Ectodermal cell (in vitro differentiated cells): ENCODE results near the gene KIF23.

ENCODE experiments used
- H3K27ac ChIP-seq: 2 replicates; pipeline ENCODE4 v1.7.0; 2013; ENCODE audit warnings: mild to moderate bottlenecking, low read depth, low read length; ENCODE audit not compliant: insufficient read depth, poor library complexity, severe bottlenecking
- H3K27me3 ChIP-seq: 2 replicates; pipeline ENCODE4 v1.7.0; 2013; ENCODE audit warnings: mild to moderate bottlenecking, low read length; ENCODE audit not compliant: insufficient read depth, control insufficient read depth, poor library complexity, severe bottlenecking
- H3K36me3 ChIP-seq: one replicate; pipeline ENCODE4 v1.7.0; 2013; ENCODE audit warnings: low read length; ENCODE audit not compliant: control insufficient read depth, insufficient read depth
- H3K4me1 ChIP-seq: one replicate; pipeline ENCODE4 v1.7.0; 2013; ENCODE audit warnings: low read length; ENCODE audit not compliant: control insufficient read depth, insufficient read depth
- H3K4me3 ChIP-seq: 2 replicates; pipeline ENCODE4 v1.7.0; 2013; ENCODE audit warnings: low read depth, low read length, control low read depth; ENCODE audit not compliant: insufficient read depth
- H3K9me3 ChIP-seq: 2 replicates; pipeline ENCODE4 v1.7.0; 2013; ENCODE audit warnings: mild to moderate bottlenecking, low read length, moderate library complexity; ENCODE audit not compliant: control insufficient read depth
- WGBS, 2 experiments: methylation state at CpG; one replicate each; pipeline ENCODE4 v1.1.7; 2013; ENCODE audit warnings: missing lambda C conversion rate in 2 of 2; 5-methylcytosine and 5-hydroxymethylcytosine counted together

Gene KIF23

GRCh38 chr15:69410248-69410874, 3.8 kb upstream of the KIF23 start:
- Histone ChIP-seq H3K27ac (no peak overlapping the region), H3K4me3 (no peak overlapping the region), H3K4me1 (no peaks in the 10 kb centered on the region), H3K9me3 (no peaks in the 10 kb centered on the region), H3K27me3 (no peaks in the 10 kb centered on the region), H3K36me3 (no peaks in the 10 kb centered on the region)
- 62 to 66% methylated on average over 9 of the region's 9 CpGs for WGBS, 2 experiments

GRCh38 chr15:69412274-69412673, 1.9 kb upstream of the KIF23 start:
- Histone ChIP-seq H3K4me1 (peaks cover 7% of the 10 kb centered on the region), H3K36me3 (no peaks in the 10 kb centered on the region), H3K27ac (no peak overlapping the region), H3K27me3 (no peaks in the 10 kb centered on the region), H3K4me3 (no peak overlapping the region), H3K9me3 (no peaks in the 10 kb centered on the region)

GRCh38 chr15:69412701-69413100, 1.4 kb upstream of the KIF23 start:
- Histone ChIP-seq H3K27me3 (no peaks in the 10 kb centered on the region), H3K4me1 (peaks cover 7% of the 10 kb centered on the region), H3K4me3 (no peak overlapping the region), H3K36me3 (peaks cover under 1% of the 10 kb centered on the region), H3K9me3 (no peaks in the 10 kb centered on the region), H3K27ac (no peak overlapping the region)
- 82% methylated on average over 1 of the region's 1 CpG for WGBS, 2 experiments

- WGBS, 2 experiments = 0% methylated on average over 29 of the region's 29 CpGs
- peak overlapping the region; percentile 54 for H3K27ac ChIP-seq
These were observed 585 bp downstream of the KIF23 start for GRCh38 chr15:69414701-69415167.

GRCh38 chr15:69415381-69415780, 1.2 kb downstream of the KIF23 start:
- 35 to 37% methylated on average over 3 of the region's 3 CpGs for WGBS, 2 experiments
- H3K9me3 ChIP-seq = no peaks in the 10 kb centered on the region
- peaks cover 24% of the 10 kb centered on the region for H3K36me3 ChIP-seq
- H3K27ac ChIP-seq = no peak overlapping the region
- H3K4me3 ChIP-seq = peak overlapping the region; percentile 87
- peaks cover 7% of the 10 kb centered on the region for H3K4me1 ChIP-seq
- H3K27me3 ChIP-seq = no peaks in the 10 kb centered on the region

More at GRCh38 chr15:69414701-69415167, 585 bp downstream of the KIF23 start:
- peaks cover 7% of the 10 kb centered on the region for H3K4me1 ChIP-seq
- H3K36me3 ChIP-seq = peaks cover 18% of the 10 kb centered on the region
- H3K27me3 ChIP-seq = no peaks in the 10 kb centered on the region
- H3K4me3 ChIP-seq = peak overlapping the region; percentile 87
- no peaks in the 10 kb centered on the region for H3K9me3 ChIP-seq

GRCh38 chr15:69417581-69417980, 3.4 kb downstream of the KIF23 start:
- H3K27ac ChIP-seq = no peak overlapping the region
- peaks cover 29% of the 10 kb centered on the region for H3K36me3 ChIP-seq
- H3K4me1 ChIP-seq = peaks cover 7% of the 10 kb centered on the region

GRCh38 chr15:69421498-69421897, 7.3 kb downstream of the KIF23 start:
- H3K9me3 ChIP-seq = no peaks in the 10 kb centered on the region

More at GRCh38 chr15:69417581-69417980, 3.4 kb downstream of the KIF23 start:
- Histone ChIP-seq H3K27me3 (no peaks in the 10 kb centered on the region), H3K4me3 (no peak overlapping the region), H3K9me3 (no peaks in the 10 kb centered on the region)

GRCh38 chr15:69422336-69422895, 8.3 kb downstream of the KIF23 start:
- H3K36me3 ChIP-seq = peaks cover 59% of the 10 kb centered on the region
- H3K27me3 ChIP-seq = no peaks in the 10 kb centered on the region
- no peaks in the 10 kb centered on the region for H3K4me1 ChIP-seq
- no peaks in the 10 kb centered on the region for H3K9me3 ChIP-seq
- 95% methylated on average over 4 of the region's 4 CpGs for WGBS, 2 experiments
- H3K27ac ChIP-seq = no peak overlapping the region
- no peak overlapping the region for H3K4me3 ChIP-seq

More at GRCh38 chr15:69421498-69421897, 7.3 kb downstream of the KIF23 start:
- Histone ChIP-seq H3K27me3 (no peaks in the 10 kb centered on the region), H3K4me1 (no peaks in the 10 kb centered on the region), H3K36me3 (peaks cover 51% of the 10 kb centered on the region), H3K4me3 (no peak overlapping the region), H3K27ac (no peak overlapping the region)

GRCh38 chr15:69424001-69424400, 9.9 kb downstream of the KIF23 start:
- H3K9me3 ChIP-seq = no peaks in the 10 kb centered on the region
- peaks cover 56% of the 10 kb centered on the region for H3K36me3 ChIP-seq
- no peaks in the 10 kb centered on the region for H3K4me1 ChIP-seq
- H3K27ac ChIP-seq = no peak overlapping the region
- 100% methylated on average over 1 to 2 of the region's 2 CpGs for WGBS, 2 experiments
- H3K27me3 ChIP-seq = no peaks in the 10 kb centered on the region
- no peak overlapping the region for H3K4me3 ChIP-seq

GRCh38 chr15:69424748-69425413, 10.7 kb downstream of the KIF23 start:
- Histone ChIP-seq H3K27me3 (no peaks in the 10 kb centered on the region), H3K27ac (no peak overlapping the region), H3K4me3 (no peak overlapping the region), H3K4me1 (no peaks in the 10 kb centered on the region), H3K36me3 (peaks cover 55% of the 10 kb centered on the region), H3K9me3 (no peaks in the 10 kb centered on the region)
- WGBS, 2 experiments = 92 to 100% methylated on average over 1 of the region's 1 CpG
